Activated T-cell treated with anti-CD3 and anti-CD28 coated beads for 1 hour (primary cell): ENCODE measurements around the gene CIZ1.

Experiments used
- DNase-seq: peaks from one replicate; pipeline ENCODE4 v3.0.0-alpha.2; 2020; ENCODE audit warnings: low read depth

CIZ1 gene

GRCh38 chr9:128162215-128163026 is 29.0 kb downstream of the CIZ1 start:
- DNase-seq, result no peak

DNA sequence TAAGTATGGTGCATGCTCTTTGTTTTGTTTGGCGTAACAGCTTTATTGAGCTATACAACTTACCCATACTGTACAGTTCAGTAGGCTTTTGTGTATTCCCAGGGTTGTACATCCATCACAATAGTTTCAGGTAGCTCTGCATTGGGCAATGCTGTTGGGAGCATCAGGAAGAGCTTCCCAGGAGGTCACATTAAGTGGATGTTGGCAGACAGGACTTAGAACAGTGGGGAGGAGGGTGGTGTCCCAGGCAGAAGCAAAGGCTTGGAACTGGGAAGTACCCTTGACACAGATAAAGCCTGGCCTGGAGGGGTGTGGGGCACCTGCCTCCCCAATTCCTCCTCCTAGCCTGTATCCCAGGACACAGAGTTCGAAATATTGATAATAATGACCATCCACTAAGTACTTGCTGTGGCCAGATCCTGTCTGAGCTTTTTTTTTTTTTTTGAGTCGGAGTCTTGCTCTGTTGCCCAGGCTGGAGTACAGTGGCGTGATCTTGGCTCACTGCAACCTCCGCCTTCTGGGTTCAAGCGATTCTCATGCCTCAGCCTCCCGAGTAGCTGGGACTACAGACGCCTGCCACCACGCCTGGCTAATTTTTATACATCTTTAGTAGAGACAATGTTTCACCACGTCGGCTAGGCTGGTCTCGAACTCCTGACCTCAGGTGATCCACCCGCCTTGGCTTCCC is 30.0 kb downstream of the CIZ1 start:
- no peak for DNase-seq

DNA sequence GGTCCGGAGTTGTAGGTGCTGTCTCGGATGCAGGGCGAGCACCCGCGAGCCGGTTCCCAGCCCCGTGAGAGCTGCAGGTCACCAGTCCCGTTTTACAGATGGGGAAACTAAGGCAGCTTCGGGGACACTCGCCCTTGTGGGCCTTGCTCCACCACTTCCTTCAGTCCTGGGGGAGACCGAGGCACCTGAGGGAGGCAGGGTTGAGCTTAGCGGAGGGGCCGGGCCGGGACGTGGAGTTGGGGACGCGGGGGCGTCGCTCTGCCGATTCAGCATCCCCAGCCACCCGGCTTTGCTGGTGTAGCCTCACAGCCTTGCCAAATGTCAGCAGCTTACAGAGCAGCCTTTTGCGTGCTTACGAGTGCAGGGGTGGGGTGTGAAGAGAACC is 30.8 kb downstream of the CIZ1 start:
- peak; percentile 22 for DNase-seq

DNA sequence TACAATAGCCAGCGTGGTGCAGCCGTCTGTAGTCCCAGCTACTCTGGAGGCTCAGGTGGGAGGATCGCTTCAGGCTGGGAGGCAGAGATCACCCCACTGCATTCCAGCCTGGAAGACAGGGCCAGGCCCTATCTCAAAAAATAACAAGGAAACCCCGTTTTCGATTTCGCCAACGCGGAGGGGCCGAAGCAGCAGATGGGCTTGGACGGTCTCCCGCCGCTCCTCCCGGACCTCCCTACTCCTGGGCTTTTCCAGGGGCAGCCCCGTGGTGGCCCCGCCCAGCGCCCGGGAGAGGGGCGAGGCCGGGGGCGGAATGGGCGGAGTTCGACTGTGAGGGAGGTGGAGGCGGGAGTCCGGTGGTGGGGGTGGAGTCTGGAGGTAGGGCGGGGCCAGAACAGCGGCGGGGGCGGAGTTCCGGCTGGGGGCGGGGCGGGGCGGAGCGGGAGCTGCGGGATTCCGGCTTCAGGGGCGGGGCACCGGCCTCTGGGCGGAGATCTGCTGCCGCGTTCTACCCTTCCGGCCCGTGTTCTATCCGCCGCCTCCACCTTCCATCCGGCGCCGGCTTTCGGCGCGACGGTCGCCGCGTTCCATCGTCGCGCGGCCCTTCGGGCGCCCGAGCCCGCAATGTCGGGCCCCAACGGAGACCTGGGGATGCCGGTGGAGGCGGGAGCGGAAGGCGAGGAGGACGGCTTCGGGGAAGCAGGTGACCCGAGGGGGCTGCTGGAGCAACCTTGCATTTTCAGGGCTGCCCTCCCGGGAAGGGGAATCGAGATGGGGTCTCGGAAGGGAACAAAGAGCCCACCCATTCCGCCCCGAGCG is 31.4 kb downstream of the CIZ1 start, which contains the start of gene BBLN:
Gene BBLN (plus strand): TSS at position 482 of the 819 bp plus-strand sequence. CDS start 143 bp downstream, at position 625.
- DNase-seq, result peak; percentile 91

- peak; percentile 26 for DNase-seq
Measured at GRCh38 chr9:128159522-128159783, 31.9 kb downstream of the CIZ1 start.

DNA sequence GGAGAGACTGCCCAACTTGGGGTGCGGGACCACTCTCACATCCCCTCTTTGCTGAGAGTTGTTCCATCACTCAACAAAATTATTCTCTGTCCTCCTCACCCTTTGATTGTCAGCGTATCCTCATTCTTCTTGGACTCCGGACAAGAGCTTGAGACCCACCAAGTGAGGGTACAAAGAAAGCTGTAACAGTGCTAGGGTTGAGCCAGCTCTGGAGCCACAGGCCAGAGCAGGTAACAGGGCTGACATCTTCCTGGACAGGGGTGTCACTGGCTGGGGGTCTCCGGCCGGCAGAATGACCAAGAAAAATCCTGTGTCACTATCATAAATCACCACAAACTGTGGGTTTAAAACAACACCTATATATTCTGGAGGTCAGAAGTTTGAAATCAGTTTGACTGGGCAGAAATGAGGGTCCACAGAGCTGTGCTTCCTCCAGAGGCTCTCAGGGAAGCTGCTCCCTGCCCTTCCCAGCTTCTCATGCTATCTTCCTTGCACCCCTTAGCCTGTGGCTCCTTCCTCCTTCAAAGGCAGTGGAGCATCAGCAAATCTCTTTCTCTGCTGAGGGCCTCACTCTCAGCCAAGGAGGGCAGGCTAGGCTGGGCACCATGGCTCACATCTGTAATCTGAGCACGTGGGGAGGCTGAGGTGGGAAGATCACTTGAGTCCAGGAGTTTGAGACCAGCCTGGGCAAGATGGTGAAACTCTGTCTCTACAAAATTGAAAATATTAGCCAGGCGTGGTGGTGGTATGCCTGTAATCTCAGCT is 35.5 kb downstream of the CIZ1 start:
- DNase-seq, result no peak

DNA sequence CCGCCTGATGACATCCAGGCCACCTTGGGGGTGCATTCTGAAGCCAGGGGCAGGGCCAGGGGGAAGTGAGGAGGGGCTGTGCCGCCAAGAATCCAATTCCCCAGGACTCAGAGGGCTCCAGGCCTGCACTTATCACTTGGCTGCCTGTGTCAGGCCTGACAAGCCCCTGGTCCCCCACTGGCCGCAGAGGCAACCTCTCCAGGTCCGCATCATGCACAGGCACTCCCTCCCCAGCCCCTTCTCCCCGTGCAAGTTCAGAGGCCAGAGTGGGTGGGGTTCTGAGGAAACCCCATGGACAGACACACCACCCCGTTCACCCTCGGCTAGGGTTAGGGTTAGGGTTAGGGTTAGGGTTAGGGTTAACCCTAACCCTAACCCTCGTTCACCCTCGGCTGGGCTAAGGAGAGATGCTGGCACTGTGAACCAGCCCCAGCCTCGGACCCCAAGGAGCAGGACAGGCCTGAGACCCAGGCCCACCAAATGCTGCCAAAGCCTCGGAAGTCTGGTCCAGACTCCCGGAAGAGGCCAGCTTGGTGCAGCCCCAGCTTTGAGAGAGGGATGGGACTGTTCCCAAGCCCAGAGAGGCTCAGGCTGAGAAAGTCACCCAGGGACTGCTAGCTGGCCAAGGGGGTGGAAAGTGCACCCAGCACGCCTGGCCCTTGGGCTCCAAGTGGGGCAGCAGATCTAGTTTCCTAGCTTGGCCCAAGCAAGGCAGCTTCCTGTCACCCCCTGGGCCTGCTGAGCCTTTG is 37.3 kb downstream of the CIZ1 start:
- DNase-seq, result no peak

DNA sequence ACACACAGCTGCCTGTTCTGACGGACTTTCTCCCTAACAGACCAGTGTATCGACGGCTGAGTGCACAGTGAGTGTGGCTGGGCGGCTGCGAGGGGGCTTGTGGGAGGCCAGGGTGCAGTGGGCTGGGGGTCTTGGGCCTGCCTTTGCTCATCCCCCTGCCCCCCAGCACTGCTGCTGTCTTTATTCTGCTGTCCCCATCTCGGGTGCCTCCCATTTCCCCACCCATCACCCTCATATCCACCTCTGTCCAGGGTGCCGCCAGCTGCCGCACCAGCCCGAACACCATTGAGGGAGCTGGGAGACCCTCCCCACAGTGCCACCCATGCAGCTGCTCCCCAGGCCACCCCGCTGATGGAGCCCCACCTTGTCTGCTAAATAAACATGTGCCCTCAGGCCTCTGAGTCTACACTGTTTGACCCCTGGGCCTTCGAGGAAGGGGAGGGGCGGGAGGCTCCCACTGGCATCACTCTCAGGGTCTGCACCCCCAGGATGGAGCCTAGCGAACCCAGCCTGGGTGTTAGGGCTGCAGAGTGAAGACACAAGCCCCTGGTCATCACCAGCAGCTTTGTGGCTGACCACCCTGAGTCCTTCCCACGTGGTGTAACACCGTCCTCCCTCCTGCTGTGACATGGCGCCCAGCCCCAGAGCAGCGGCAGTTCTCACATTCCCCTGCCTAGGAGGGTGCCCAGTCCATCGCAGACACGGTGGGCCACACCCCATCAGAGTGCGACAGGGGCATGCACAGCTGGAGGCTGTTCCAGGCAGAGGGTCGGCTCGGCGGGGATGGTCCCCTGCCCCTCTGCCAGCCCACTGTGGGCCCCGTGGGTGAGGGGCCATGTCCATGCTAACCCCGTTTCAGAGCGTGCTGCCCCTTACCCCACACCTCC is 38.1 kb downstream of the CIZ1 start:
- DNase-seq, result no peak

- no peak for DNase-seq
Measured at GRCh38 chr9:128152133-128153059, 39.0 kb downstream of the CIZ1 start.

- DNase-seq, result no peak
Measured at GRCh38 chr9:128151309-128152132, 39.9 kb downstream of the CIZ1 start.

- no peak for DNase-seq
Measured at GRCh38 chr9:128150594-128151308, 40.6 kb downstream of the CIZ1 start.

DNA sequence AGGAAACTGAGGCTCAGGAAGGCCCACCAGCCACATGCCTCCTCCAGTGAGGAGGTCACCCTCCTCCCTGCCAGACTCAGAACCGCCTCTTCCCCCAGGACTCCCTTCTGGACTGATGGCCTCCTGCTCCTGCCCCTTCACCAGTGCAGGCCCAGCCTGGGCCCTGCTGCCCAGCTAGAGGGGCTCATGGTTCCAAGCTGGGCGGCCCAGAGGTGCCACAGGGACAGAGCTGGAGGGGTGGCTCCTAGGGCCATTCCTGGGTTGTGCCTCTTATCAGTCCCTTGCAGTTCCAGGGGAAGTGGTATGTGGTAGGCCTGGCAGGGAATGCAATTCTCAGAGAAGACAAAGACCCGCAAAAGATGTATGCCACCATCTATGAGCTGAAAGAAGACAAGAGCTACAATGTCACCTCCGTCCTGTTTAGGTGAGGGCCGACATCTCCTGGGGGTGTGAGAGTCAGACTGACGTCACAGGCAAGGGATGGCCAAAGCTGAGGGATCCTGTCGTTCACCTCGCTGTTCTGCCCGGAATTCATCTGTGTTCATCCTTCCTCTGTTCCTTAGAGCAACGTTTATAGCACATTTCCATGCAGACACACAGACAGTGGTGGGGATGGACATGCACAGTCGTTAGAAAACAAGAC is 41.3 kb downstream of the CIZ1 start:
- DNase-seq, result no peak

- DNase-seq, result no peak
Measured at GRCh38 chr9:128149001-128149701, 42.2 kb downstream of the CIZ1 start, which contains the start of gene LCN2. Gene LCN2, plus strand, starts transcription at chr9:128149453. Its CDS starts 73 bp downstream, at chr9:128149526.

DNA sequence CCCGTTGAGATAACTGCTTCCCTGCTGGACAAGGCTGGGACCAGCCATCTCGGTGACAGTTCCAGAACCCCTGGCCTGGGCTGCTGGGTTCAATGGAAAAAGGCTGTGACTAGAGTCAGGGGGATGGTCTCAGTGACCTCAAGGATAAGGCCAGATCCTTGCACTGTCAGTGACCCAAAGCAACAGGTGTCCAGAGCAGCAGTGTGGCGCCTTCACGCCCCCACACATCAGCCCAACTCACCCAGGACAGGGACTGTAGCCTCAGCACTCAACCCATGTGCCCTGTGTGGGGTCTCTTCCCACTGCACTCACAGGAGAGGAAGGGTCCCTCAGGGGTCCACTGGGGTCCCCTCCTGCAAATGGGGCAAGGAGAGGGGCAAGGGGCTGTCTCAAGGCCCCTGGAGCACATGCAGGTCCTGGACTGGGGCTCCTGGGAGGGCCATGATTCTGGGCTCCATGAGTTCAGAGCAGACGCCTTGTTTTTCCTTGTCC is 42.8 kb downstream of the CIZ1 start:
- DNase-seq, result no peak

- no peak for DNase-seq
Measured at GRCh38 chr9:128146591-128147120, 44.7 kb downstream of the CIZ1 start.

DNA sequence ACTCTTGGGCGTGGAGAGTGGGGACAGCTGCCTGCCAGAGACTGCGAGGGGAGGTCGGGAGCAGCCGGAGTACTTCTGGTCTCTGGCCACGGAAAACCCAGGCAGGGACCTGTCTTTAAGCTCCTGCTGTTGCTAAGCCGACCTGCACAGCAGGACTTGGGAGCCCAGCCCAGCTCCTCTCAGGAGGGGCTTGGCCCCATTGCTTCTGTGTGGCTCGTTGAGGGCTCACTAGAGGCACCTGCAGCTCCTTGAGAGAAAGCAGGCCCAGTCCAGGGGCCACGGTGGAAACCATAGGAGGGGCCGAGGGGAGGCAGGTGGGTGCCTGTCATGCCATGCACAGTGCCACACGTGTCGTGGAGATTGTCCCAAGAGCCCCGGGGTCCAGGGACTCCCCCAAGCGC is 45.4 kb downstream of the CIZ1 start:
- no peak for DNase-seq
